GM12878 (cell line): ENCODE results near the gene SMAD1.

Experiments
- BHLHE40 ChIP-seq, 2 experiments: fragments of 450-650 bp in 1 of 2; IDR thresholded peaks; 2 replicates each; pipeline ENCODE4 v1.6.1; 2011 to 2017; ENCODE audit warnings: low read depth in 2 of 2, borderline replicate concordance in 1 of 2, improper control_type of control experiment in 1 of 2, low read length in 1 of 2, mild to moderate bottlenecking in 1 of 2
- BMI1 ChIP-seq: fragments of 450-650 bp; IDR thresholded peaks from 2 replicates; pipeline ENCODE4 v1.6.1; 2016; ENCODE audit warnings: mild to moderate bottlenecking, moderate library complexity, borderline replicate concordance
- CTCF ChIP-seq, 3 experiments: IDR thresholded peaks in 2 of 3; conservative IDR thresholded peaks in 1 of 3; 2 replicates each; pipeline ENCODE4 v1.5.1; 2011; ENCODE audit warnings: low read depth in 3 of 3, low read length in 3 of 3, mild to moderate bottlenecking in 3 of 3, control low read depth in 2 of 3, moderate library complexity in 2 of 3, inconsistent platforms in 1 of 3, mixed read lengths in 1 of 3; ENCODE audit not compliant: control insufficient read depth in 2 of 3, insufficient read depth in 1 of 3; ENCODE audit errors: extremely low read depth in 1 of 3
- HDAC6 ChIP-seq: fragments of 200-600 bp; sonication (generic); IDR thresholded peaks from one replicate; pipeline ENCODE4 v1.8.0; 2017; ENCODE audit warnings: antibody characterized with exemption; ENCODE audit not compliant: unreplicated experiment
- POLR2AphosphoS5 ChIP-seq: IDR thresholded peaks from 2 replicates; pipeline ENCODE4 v1.6.1; 2011; ENCODE audit warnings: mild to moderate bottlenecking, low read length, inconsistent platforms
- ZSCAN29 ChIP-seq: fragments of 450-650 bp; IDR thresholded peaks from 2 replicates; pipeline ENCODE4 v1.6.1; 2017; ENCODE audit warnings: mild to moderate bottlenecking, moderate library complexity

DNA sequence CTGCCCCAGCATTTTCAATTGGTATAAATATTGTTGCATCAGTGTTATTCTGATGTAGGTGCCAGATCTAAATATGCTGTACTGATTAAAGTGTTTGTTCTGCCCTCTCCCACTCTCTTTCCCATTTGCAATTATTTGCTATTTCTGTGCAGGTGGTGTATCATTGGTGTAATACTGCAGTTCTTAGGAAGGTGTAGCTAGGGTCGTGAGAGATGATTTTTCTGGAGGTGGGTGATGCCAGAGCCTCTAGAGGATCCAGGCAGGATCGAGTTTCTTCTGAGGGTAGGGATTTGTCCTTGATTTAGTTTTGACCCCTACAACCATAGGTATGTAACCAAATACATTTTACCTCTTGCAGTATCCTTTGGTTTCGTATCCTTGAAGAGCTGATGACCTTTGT lies 1.9 kb downstream of the SMAD1 start:
- TF ChIP-seq BMI1, result no peak
- no peak for TF ChIP-seq CTCF (IDR thresholded peaks at IDR 0.05 in 2 of 3, conservative IDR thresholded peaks at IDR 0.05 in 1 of 3; ENCODE audit: control insufficient read depth in 2 of 3, extremely low read depth in 1 of 3, insufficient read depth in 1 of 3, low read depth in 3 of 3, low read length in 3 of 3)
- no peak for TF ChIP-seq POLR2AphosphoS5
- no peak for TF ChIP-seq ZSCAN29
- TF ChIP-seq BHLHE40 (IDR thresholded peaks at IDR 0.05; ENCODE audit: borderline replicate concordance in 1 of 2, low read depth in 2 of 2, low read length in 1 of 2), result no peak
- TF ChIP-seq HDAC6, result no peak
